HG03139 (cell line): ENCODE data around the gene TMIGD2.
A peak's percentile ranks its signal among the peaks of the same experiment; 100 is the strongest.
"Not testable (repeated sequence)": the region's sequence is repeated elsewhere in the genome, so short reads cannot be mapped to it uniquely, and the experiment has no call there.

Source experiments
- ATAC-seq: cut with Tn5 transposase; IDR thresholded peaks from one replicate; pipeline ENCODE4 v1.9.1; 2021; ENCODE audit not compliant: unreplicated experiment

The TMIGD2 gene

GRCh38 chr19:4302243-4302640 is at the start of gene TMIGD2:
TSS of gene TMIGD2 (minus strand) at chr19:4302389. CDS start at chr19:4302385, 4 bp downstream.
- no peak for ATAC-seq

GRCh38 chr19:4350726-4351125 is 48.5 kb upstream of the TMIGD2 start:
- no peak for ATAC-seq

GRCh38 chr19:4350111-4350510 is 47.9 kb upstream of the TMIGD2 start:
- no peak for ATAC-seq

GRCh38 chr19:4349225-4349624 is 47.0 kb upstream of the TMIGD2 start:
- ATAC-seq, result not testable (repeated sequence)

GRCh38 chr19:4347521-4347920 is 45.3 kb upstream of the TMIGD2 start:
- no peak for ATAC-seq

- ATAC-seq, result no peak
These were observed 43.8 kb upstream of the TMIGD2 start for GRCh38 chr19:4346020-4346383.

GRCh38 chr19:4345342-4346019 is 43.3 kb upstream of the TMIGD2 start:
- no peak for ATAC-seq

- ATAC-seq, result peak; percentile 38
These were observed 41.5 kb upstream of the TMIGD2 start, which contains the start of gene MPND for GRCh38 chr19:4343370-4344307. TSS of gene MPND (plus strand) at chr19:4343562. CDS start at chr19:4343594, 32 bp downstream.

GRCh38 chr19:4342615-4343369 is 40.6 kb upstream of the TMIGD2 start:
- peak; percentile 81 for ATAC-seq

GRCh38 chr19:4342314-4342614 is 40.1 kb upstream of the TMIGD2 start:
- no peak for ATAC-seq

GRCh38 chr19:4338441-4339355 is 36.5 kb upstream of the TMIGD2 start, which contains the start of gene STAP2:
TSS of gene STAP2 (minus strand) at chr19:4338827. CDS start at chr19:4338753, 74 bp downstream.
- no peak for ATAC-seq

GRCh38 chr19:4337906-4338440 is 35.8 kb upstream of the TMIGD2 start:
- ATAC-seq, result no peak

GRCh38 chr19:4334929-4335570 is 32.9 kb upstream of the TMIGD2 start:
- ATAC-seq, result no peak

- no peak for ATAC-seq
These were observed 27.7 kb upstream of the TMIGD2 start for GRCh38 chr19:4329858-4330257.

GRCh38 chr19:4328991-4329681 is 26.9 kb upstream of the TMIGD2 start:
- not testable (repeated sequence) for ATAC-seq

GRCh38 chr19:4328243-4328990 is 26.2 kb upstream of the TMIGD2 start:
- peak; percentile 66 for ATAC-seq

- ATAC-seq, result no peak
These were observed 25.7 kb upstream of the TMIGD2 start for GRCh38 chr19:4327877-4328242.

GRCh38 chr19:4327252-4327876 is 25.2 kb upstream of the TMIGD2 start:
- no peak for ATAC-seq
